Testis (tissue), 2 donors: ENCODE data around the gene OR10Z1.

Experiments
- CTCF ChIP-seq, 3 experiments: fragments of 450-650 bp in 2 of 3; fragments of 200-600 bp in 1 of 3; sonication (generic) in 1 of 3; IDR thresholded peaks; one replicate each; pipeline ENCODE4 v1.5.1; 2016 to 2019; ENCODE audit warnings: antibody characterized with exemption in 3 of 3, mild to moderate bottlenecking in 2 of 3, moderate library complexity in 1 of 3
- POLR2A ChIP-seq: fragments of 450-650 bp; IDR thresholded peaks from one replicate; pipeline ENCODE4 v1.6.1; 2017; ENCODE audit warnings: antibody characterized with exemption, mild to moderate bottlenecking, moderate library complexity

- TF ChIP-seq CTCF (IDR thresholded peaks at IDR 0.05): no peak
- no peak for TF ChIP-seq POLR2A
Observed at GRCh38 chr1:158652721-158653334, 47.8 kb downstream of the OR10Z1 start.
